ENCODE measurements around the gene MBOAT1.
"Not testable (repeated sequence)": the region's sequence is repeated elsewhere in the genome, so short reads cannot be mapped to it uniquely, and the experiment has no call there.

MBOAT1 gene

DNA sequence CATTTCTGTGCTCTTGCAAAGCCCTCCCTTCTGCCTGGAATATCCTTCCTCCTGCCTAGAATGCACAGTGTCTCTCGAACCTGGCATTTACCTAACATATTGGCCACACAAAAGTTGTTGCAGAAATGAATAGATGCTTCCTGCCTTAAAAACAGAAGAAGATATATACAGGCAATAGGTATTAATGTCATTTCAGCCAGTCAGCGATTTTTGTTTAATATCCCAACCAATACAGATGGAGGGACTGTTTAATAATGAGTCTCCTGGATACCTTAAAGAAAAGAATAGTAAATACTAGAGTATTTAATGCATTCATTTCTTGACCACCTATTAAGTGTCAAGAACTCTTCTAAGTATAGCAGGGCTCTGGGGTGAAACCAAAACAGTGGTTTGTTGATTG lies 70.3 kb downstream of the MBOAT1 start:
- DNase-seq (ENCODE audit: low read depth in 2 of 3, low spot score in 2 of 3): no peak

DNA sequence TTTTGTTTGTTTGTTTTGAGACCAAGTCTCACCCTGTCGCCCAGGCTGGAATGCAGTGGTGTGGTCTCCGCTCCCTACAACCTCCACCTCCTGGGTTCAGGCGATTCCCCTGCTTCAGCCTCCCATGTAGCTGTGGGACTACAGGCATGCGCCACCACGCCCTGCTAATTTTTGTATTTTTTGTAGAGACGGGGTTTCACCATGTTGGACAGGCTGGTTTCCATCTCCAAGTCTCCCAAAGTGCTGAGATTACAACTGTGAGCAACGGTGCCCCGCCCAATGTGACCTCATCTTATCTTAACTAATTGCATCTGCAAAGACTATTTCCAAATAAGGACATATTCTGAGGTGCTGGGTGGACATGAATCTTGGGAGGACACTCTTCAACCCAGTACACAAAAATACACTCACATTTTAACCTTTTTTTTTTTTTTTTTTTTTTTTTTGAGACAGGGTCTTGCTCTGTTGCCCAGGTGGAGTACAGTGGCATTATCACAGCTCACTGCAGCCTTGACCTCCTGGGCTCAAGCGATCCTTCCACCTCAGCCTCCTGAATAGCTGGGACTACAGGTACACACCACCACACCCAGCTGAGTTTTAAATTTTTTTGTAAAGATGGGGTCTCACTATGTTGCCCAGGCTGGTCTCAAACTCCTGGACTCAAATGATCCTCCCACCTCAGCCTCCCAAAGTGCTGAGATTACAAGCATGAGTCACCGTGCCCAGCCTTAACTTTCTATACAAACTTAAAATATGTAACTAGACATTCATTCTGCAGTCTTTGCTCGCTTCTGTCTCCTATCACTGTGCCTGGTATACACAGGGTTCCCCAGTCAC lies 72.9 kb downstream of the MBOAT1 start:
- DNase-seq (ENCODE audit: low read depth in 2 of 3, low spot score in 2 of 3): not testable (repeated sequence)

DNA sequence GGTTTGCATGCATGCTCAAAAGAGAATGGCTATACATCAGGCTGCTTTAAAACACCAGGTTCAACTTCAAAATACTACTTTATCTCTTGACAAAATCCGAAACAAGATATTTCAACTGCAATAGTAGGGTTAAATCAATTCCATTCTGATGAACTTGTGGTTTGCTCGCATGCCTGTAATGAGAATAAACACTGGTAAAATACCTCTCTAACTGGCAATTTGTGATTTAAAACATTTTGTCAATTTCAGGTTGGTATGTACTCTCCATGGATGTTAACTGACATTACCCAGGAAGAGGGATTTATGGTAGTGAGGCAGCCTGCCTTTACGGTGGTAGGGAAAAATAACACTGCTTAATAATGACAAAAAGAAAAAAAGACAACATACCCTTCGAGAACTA lies 74.4 kb downstream of the MBOAT1 start:
- DNase-seq (ENCODE audit: low read depth in 2 of 3, low spot score in 2 of 3): no peak

DNA sequence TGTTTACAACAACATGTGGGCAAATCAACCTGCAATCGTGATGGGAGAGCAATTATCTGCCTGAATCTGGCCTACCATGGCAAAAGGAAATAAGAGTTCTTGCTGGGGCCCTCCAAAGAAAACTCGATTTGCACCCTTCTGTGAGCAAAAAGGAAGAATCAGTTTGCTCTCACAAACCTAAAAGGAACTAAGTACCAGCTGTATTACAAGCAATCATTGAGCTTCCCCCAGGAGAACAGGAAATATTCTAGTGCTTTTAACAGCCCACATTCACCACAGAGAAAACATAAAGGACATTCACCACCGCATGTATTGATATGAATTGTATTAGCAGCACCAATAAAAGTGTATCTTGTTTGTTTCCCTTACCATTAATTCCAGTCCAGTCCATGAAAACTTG lies 75.0 kb downstream of the MBOAT1 start:
- no peak for DNase-seq (ENCODE audit: low read depth in 2 of 3, low spot score in 2 of 3)

DNA sequence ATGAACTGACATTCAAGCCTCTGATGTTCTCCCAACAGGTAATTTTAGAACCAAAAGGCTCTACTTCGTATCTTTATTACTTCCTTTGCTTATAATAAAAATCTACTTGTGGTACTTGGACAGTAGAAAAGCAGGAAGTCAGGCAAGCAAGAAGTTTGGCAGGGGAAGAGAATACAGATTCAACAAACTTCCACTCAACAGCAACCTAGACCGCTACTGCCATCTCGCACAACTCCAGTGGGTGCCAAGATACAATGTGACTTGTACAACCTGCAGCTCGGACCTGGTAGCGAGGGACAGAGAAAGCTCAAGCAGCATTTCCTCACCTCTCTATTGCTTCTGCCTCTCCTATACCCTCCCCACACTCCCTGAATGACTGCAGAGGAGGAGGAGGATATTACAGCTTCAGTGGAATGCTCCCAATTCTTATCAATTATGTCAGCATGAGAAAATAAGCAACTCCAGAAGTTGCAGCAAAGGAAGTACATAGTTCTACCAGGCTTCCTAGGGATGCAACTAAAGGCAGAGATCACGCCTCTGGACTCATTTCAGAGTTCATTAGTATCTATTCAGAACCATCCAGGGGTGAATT lies 76.5 kb downstream of the MBOAT1 start:
- no peak for DNase-seq (ENCODE audit: low read depth in 2 of 3, low spot score in 2 of 3)

DNA sequence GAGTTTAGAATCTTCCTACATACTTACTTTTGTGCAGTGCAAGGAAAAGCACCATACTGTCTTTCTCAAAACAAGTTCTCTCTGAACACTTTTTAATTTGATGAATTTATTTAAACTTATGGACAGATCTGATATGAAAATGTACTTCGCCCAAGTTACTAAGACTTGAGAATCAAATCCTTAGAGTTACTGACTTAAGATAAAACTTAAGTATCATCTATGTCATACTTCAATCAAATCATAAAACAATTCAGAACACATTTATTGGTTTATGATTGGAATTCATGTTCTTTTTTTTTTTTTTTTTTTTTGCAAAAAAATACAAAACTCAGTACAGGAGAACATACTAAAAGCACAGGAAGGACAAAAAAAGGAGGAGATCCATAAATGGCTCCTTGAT lies 77.7 kb downstream of the MBOAT1 start:
- DNase-seq (ENCODE audit: low read depth in 2 of 3, low spot score in 2 of 3): no peak

DNA sequence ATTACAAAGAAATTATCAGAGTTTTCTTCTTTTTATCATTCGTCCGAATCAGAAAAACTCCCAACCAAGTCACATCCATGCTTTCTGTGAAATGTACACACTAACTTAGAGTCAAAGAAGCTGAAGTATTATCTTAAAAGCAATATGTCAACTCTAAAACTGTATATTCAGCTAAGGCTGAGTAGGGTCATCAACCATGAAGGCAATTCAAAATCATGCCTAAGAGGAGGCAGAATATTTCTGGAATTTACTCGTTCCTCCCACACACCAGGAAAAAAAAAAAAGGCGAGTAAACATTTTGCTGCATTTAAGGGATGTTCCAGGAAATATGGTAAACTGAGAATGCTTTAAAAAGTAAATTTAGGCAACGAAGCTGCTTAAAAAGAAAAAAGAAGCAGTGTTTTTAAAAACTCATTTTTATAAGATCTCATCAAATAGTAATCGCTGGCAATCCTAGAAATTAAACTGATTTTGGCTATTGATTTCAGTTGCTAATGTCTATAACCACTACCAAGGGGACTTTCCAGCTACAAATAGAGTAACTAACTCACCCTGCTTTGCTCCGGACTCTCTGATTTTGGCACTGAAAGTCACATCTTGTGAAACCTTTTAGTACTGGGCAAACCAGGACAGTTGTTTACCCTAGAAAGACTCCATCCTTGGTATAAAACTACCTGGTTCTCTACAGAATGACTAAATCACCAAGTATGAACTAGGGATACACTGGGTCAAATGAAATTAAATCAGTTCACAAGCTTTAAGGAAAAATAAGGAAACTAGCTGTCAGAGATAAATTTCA lies 82.8 kb downstream of the MBOAT1 start:
- DNase-seq (ENCODE audit: low read depth in 2 of 3, low spot score in 2 of 3): no peak

DNA sequence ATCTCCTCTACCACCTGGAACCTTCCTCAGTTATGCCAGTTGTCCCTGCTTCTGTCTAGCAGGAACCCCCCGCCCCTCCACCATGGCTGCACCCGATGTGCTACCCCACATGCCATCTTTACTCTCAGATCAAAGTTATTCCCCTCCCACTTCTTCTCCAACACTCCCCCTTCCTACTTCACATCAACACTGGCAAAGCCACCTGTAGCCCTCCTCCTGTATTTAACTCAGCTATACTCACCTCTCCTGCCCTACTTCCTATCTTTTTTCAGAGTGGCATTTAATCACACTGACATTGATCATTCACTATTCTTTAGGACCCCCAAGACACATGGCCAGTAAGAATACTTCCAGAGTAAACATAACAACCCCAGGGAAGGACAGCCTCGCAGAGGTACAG lies 84.3 kb downstream of the MBOAT1 start:
- no peak for DNase-seq (ENCODE audit: low read depth in 2 of 3, low spot score in 2 of 3)

DNA sequence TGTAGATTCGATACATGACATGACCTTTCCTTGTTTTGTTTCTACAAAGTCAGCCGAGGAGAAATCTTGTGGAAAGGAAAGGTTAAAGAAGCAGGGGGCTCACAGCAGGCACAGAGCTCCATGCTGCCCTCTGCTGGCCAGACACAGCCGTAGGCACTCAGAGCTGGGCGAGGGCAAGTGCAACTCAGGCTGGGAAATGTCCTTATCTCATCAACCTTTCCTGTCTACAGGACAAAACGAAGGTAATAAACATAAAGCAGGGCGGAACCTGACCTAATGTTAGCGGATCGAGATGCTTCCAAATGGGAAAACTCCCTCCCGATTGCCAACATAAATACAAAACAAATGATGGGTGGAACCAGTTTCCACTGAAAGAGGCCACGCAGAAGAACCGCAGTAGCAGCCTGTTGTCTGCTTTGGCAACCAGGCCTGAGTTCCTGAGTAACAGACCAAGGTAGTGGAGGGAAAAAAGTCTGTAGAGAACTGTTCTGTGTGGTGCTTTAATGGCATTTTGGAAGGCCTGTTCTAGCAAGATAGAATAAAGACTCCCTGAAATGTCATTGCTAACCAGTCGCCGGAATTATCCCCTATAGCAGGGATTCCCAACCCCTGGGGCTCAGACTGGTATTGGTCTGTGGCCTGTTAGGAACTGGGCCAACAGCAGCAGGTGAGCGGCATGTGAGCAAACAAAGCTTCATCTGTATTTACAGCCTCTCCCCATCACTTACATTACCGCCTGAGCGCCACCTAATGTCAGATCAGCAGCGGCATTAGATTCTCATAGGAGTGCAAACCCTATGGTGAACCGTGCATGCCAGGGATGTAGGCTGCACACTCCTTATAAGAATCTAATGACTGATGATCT lies 85.2 kb downstream of the MBOAT1 start:
- DNase-seq (ENCODE audit: low read depth in 2 of 3, low spot score in 2 of 3): peak in 2 of 3 experiments; percentile 16 to 48

DNA sequence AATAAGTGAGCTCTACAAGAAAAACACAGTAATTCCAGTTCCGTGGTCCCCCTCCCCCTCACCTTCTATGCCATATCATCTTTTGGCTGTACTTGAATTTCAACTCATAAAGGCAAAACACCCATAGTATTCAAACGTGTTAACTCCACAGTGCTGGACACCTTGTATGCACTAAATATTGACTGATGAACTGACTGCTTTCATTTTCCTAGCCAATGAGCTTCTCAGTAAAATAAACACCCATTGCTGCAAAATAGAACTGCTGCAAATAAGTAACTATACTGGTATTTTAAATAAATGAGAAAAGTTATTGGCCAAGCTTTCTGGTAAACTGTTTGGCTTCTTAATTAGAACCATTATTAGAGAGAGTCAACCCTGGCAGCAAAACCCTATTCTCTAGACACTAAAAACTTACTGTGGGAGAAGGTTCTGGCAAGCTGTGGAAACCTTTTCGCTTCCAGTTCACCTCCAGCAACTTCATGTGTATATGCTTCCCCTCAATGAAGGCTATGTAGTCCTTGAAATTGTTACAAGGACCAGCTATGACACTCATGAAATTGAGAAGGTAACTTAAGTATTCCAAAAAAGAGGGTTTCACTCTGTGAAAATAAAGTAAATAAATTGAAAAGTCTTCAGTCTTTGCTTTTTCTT lies 86.0 kb downstream of the MBOAT1 start:
- no peak for DNase-seq (ENCODE audit: low read depth in 2 of 3, low spot score in 2 of 3)

DNA sequence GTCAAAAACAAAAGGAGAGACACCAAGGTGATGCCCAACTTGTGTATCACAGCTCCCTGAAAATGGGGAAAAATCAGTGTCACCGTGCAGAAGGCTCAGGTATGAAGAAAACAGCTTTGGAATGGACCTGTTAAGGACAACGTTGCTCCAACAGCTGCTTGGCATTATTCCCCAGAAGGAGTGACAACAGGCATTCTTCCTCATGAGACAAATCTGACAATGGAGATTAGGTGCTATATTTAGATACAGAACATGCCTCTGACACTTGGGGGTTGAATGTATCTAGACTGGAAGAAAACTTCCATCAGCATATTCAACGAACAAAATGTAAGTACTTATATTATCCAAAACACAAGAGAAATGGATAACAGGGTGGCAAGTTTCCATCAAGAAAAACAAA lies 87.7 kb downstream of the MBOAT1 start:
- DNase-seq (ENCODE audit: low read depth in 2 of 3, low spot score in 2 of 3): no peak

DNA sequence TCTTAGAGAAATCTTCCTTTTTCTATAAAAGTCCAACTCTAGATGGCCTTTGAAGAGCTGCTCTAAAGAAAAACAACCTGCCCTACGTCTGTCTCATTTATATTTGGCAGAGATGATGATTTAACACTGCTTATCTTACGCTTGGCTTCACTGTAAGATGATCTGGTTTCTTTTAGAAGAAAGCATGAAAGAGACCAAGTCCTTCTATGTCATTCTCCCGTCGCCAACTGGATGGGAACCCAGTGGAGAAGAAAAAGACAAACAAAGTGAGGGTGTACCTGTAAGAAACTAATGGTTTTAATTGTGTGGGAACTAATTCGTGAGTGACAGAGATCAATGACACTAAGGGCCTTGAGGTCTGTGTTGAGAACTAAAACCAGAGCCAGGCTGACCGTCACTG lies 92.8 kb downstream of the MBOAT1 start:
- DNase-seq (ENCODE audit: low read depth in 2 of 3, low spot score in 2 of 3): no peak

DNA sequence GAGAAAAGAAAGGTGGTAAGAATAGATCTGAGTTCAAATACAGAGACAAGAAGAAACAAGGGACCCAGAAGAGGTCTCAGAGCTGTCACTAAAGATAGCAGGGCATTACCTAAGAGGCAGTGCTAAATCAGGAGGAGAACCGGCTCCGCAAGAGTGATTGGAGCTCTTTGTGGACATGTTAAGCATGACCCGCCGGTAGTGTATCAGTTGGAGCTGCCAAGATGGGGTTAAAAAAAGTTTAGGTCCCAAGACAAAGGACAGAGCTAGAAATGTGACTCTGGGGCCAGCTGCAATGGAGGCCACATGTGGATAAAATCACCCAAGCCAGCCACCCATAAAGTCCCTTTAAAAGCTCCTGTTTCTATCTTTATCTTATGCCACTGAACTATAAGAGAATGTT lies 93.4 kb downstream of the MBOAT1 start:
- DNase-seq (ENCODE audit: low read depth in 2 of 3, low spot score in 2 of 3): no peak

DNA sequence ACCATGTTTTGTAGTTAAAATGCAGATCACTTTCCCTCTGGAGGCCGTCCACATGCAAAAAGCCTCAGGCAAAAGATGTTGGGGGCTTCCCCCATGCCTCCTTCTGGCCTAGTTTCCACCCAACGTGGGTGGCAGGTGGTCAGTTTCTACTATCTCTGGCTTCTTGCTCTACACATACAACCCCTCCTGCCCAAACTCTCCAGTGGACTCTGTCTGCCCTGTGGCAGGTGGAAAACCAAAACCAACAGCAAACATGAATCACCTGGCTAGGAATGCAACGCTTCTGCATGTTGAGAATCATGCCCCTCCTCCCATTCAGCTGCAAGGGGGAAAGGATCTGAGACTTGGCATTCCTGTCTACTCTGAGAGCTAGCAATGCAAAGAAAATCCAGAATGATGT lies 94.8 kb downstream of the MBOAT1 start:
- DNase-seq (ENCODE audit: low read depth in 2 of 3, low spot score in 2 of 3): no peak

DNA sequence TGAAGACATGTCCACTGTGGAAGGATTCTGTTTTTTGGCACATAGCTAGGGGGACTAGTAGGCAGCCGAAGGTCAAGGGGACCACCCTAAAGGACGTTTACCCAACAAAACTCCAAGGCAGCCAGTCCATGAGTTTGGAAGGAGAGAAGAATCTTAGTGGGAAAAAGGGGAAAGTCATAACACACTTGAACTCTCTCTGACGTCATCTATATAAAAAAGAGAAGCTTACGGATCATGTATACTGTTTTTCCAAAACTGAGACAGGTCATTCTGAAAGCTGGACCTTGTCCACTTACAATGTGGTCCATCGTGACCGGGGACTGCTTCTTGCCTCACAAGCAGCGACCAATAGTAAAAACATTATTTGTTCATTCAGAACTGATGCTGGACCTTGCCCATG lies 95.5 kb downstream of the MBOAT1 start:
- DNase-seq (ENCODE audit: low read depth in 2 of 3, low spot score in 2 of 3): no peak

DNA sequence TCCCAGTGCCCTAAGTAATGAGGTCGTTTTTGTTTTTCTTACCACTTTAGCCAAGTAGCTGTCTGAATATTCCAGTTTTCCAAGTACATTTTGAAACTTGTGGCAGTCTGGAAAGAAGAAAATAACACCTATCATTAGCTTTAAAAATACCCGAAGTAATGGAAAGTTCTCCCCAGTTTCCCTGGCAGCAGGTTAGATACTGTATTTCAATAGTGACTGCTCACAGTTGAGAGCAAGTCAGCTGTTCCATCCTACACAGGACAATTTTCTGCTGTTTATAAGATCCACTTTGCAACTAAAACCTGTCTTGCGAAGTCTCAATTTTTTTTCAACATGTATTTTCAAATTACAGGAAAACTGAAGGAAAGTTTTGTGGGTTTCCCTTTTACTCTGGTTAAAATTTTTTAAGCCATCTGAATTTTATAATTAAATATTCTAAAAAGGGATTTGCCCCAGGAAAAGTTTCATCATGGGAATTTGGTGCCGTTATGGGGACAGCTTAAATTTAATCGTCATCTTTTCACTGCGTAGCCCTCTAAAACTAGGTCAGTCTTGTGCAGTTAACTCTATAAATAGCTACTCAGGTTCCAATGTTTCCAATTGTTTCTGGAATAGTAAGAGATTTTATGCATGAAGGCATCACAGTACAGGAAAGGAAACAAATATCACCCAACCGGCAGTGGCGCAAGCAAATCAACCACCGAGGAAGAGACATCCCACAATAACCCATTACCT lies 96.9 kb downstream of the MBOAT1 start:
- DNase-seq (ENCODE audit: low read depth in 2 of 3, low spot score in 2 of 3): no peak

DNA sequence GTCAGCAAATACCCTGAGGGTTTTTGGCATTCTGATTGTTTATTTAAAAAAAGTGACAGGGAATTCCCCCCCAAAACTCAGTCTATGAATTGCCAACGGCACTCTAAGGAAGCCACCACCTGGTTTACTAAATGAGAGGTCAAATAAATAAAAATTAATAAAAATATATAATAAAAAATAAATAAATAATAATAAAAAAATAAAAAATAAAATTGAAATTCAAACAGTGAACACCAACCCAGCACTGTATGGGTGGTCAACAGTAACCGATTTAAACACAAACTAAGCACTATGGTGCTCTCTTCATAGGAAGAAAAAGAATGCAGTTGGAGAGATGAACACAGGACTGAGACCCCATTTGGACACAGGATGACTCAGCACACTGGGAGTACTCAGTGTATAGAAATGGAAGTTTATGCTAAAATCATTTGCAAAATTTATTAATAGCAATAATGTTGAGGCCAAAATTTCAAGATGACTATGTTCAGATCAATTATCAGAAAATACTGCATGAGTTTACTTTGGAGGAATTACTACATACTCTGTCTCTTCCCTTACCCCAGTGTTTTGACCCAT lies 98.5 kb downstream of the MBOAT1 start:
- DNase-seq (ENCODE audit: low read depth in 2 of 3, low spot score in 2 of 3): no peak

DNA sequence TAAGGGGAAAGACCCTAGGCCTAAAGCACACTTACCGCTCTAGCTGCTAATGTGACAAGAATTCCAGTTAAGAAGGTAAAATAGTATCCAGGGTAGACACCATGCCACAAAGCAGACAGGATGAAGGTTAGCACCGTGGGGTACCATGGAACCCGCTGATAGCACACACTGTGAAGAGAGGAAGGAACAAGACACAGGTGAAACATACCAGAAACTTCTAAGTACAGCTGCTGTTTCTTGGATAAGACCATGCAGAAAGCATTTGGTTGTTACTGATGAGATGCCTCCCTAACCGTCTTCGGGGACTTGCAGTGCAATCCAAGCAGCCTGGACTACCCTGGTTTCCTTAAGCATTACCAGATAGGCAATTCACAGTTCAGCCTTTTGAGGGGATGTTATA lies 99.4 kb downstream of the MBOAT1 start:
- no peak for DNase-seq (ENCODE audit: low read depth in 2 of 3, low spot score in 2 of 3)

DNA sequence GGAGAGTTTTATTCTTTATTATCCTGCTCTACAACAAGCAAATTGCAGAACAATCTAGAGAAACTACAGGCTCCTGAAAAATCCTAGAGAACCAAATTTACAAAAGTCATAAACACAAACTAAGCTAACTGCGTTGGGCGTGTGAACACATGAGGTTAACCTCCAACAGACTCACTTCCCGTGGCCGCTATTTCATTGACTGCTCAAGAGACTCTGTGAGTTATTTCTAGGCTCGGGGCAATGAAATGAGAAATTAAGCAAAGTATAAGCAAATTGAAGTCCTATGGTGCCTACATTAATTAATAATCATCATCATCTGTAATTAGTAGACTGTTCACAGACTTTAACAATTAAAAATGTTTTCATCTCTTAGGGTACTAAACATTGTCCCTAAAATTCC lies 100.0 kb downstream of the MBOAT1 start:
- DNase-seq (ENCODE audit: low read depth in 2 of 3, low spot score in 2 of 3): no peak

DNA sequence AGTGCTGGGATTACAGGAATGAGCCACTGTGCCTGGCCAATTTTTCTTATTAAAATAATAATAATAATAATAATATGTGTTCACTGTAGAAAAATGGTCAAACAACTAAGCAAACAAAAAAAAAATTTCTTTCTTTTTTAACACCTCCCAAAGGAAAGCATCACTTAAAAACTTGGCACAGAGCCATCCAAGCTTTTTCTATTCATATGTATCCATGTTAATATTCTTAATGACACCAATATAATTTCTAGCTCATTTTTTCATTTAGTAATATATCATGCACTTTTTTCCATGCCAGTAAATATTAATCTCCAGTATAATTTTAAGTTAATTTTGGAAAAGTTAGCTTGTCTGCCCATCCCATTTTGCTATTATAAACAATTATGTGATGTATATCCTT lies 101.8 kb downstream of the MBOAT1 start:
- no peak for DNase-seq (ENCODE audit: low read depth in 2 of 3, low spot score in 2 of 3)
